GM12801 (cell line): ENCODE measurements around the gene RBBP5.

Source experiments
- CTCF ChIP-seq: IDR thresholded peaks from one replicate; pipeline ENCODE4 v1.5.1; 2011; ENCODE audit warnings: control low read depth; ENCODE audit not compliant: insufficient read length; ENCODE audit errors: extremely low read depth

Gene RBBP5

GRCh38 chr1:205056188-205056611 is 65.6 kb downstream of the RBBP5 start:
- TF ChIP-seq CTCF, result no peak

- no peak for TF ChIP-seq CTCF
These were observed 67.8 kb downstream of the RBBP5 start for GRCh38 chr1:205054013-205054412.

GRCh38 chr1:205053296-205053695 is 68.5 kb downstream of the RBBP5 start:
- TF ChIP-seq CTCF, result no peak

GRCh38 chr1:205052690-205053089 is 69.1 kb downstream of the RBBP5 start:
- no peak for TF ChIP-seq CTCF

GRCh38 chr1:205049479-205049878 is 72.3 kb downstream of the RBBP5 start:
- TF ChIP-seq CTCF, result no peak

GRCh38 chr1:205048382-205048781 is 73.4 kb downstream of the RBBP5 start:
- no peak for TF ChIP-seq CTCF

GRCh38 chr1:205047764-205048231 is 74.0 kb downstream of the RBBP5 start:
- TF ChIP-seq CTCF, result no peak

- TF ChIP-seq CTCF, result no peak
These were observed 74.9 kb downstream of the RBBP5 start for GRCh38 chr1:205046870-205047269.
